IPS-20b (cell line): ENCODE data around the gene KDSR.

ENCODE experiments used
- H3K27ac ChIP-seq: one replicate; pipeline ENCODE4 v1.5.1; 2013; ENCODE audit warnings: low read length
- H3K27me3 ChIP-seq: 2 replicates; pipeline ENCODE4 v1.6.1; 2013; ENCODE audit warnings: mild to moderate bottlenecking, low read length, inconsistent platforms; ENCODE audit not compliant: insufficient read depth
- H3K36me3 ChIP-seq: 2 replicates; pipeline ENCODE4 v1.6.1; 2013; ENCODE audit warnings: low read depth, mild to moderate bottlenecking, inconsistent platforms, low read length, moderate library complexity; ENCODE audit not compliant: insufficient read depth
- H3K4me1 ChIP-seq: 2 replicates; pipeline ENCODE4 v1.6.1; 2013; ENCODE audit warnings: mild to moderate bottlenecking, control low read depth, inconsistent platforms, low read length, moderate library complexity; ENCODE audit not compliant: insufficient read depth
- H3K4me3 ChIP-seq: 2 replicates; pipeline ENCODE4 v1.5.1; 2013; ENCODE audit warnings: mild to moderate bottlenecking, low read length, inconsistent platforms
- H3K9ac ChIP-seq: 2 replicates; pipeline ENCODE4 v1.6.1; 2013; ENCODE audit warnings: low read depth, mild to moderate bottlenecking, inconsistent platforms, low read length, moderate library complexity
- H3K9me3 ChIP-seq: 2 replicates; pipeline ENCODE4 v1.6.1; 2013; ENCODE audit warnings: mild to moderate bottlenecking, low read depth, low read length, inconsistent platforms; ENCODE audit not compliant: insufficient read depth

Gene KDSR

GRCh38 chr18:63319383-63320122 lies 47.5 kb downstream of the KDSR start, which contains the start of gene BCL2:
Gene BCL2, minus strand, starts transcription at chr18:63319769.
- no peaks in the 10 kb centered on the region for H3K36me3 ChIP-seq
- H3K4me3 ChIP-seq: peak within 1 kb of the TSS; percentile 78
- peaks cover 7% of the 10 kb centered on the region; the same call in 1 of the 2 replicates for H3K4me1 ChIP-seq
- no peaks in the 10 kb centered on the region for H3K9me3 ChIP-seq
- no peak within 1 kb of the TSS for H3K27ac ChIP-seq
- peaks cover 56% of the 10 kb centered on the region for H3K27me3 ChIP-seq
- peak within 1 kb of the TSS; percentile 69; the same call in 1 of the 2 replicates for H3K9ac ChIP-seq

- Histone ChIP-seq H3K27me3 (peaks cover 56% of the 10 kb centered on the region), H3K36me3 (no peaks in the 10 kb centered on the region), H3K27ac (no peak overlapping the region), H3K4me3 (peak overlapping the region; percentile 72), H3K9me3 (no peaks in the 10 kb centered on the region), H3K4me1 (peaks cover 7% of the 10 kb centered on the region; the same call in 1 of the 2 replicates), H3K9ac (peak overlapping the region; percentile 64; the same call in 1 of the 2 replicates)
Measured at GRCh38 chr18:63318889-63319382, 48.1 kb downstream of the KDSR start.

- Histone ChIP-seq H3K9ac (no peak overlapping the region), H3K4me1 (peaks cover 7% of the 10 kb centered on the region; the same call in 1 of the 2 replicates), H3K27ac (no peak overlapping the region), H3K36me3 (no peaks in the 10 kb centered on the region), H3K9me3 (no peaks in the 10 kb centered on the region), H3K4me3 (peak overlapping the region; percentile 72), H3K27me3 (peaks cover 56% of the 10 kb centered on the region)
Measured at GRCh38 chr18:63317982-63318888, 48.8 kb downstream of the KDSR start.

GRCh38 chr18:63317556-63317946 lies 49.5 kb downstream of the KDSR start:
- H3K27me3 ChIP-seq: peaks cover 56% of the 10 kb centered on the region
- no peak overlapping the region for H3K27ac ChIP-seq
- H3K4me3 ChIP-seq: peak overlapping the region; percentile 72; the same call in 1 of the 2 replicates
- H3K4me1 ChIP-seq: peaks cover 7% of the 10 kb centered on the region; the same call in 1 of the 2 replicates
- no peaks in the 10 kb centered on the region for H3K36me3 ChIP-seq
- no peak overlapping the region for H3K9ac ChIP-seq
- no peaks in the 10 kb centered on the region for H3K9me3 ChIP-seq

- Histone ChIP-seq H3K9ac (no peak overlapping the region), H3K36me3 (no peaks in the 10 kb centered on the region), H3K27ac (no peak overlapping the region), H3K4me3 (peak overlapping the region; percentile 72; the same call in 1 of the 2 replicates), H3K4me1 (peaks cover 7% of the 10 kb centered on the region; the same call in 1 of the 2 replicates), H3K27me3 (peaks cover 49% of the 10 kb centered on the region), H3K9me3 (no peaks in the 10 kb centered on the region)
Measured at GRCh38 chr18:63316612-63317555, 50.1 kb downstream of the KDSR start.

- Histone ChIP-seq H3K36me3 (no peaks in the 10 kb centered on the region), H3K9ac (no peak overlapping the region), H3K4me1 (peaks cover 7% of the 10 kb centered on the region; the same call in 1 of the 2 replicates), H3K4me3 (no peak overlapping the region), H3K27ac (no peak overlapping the region), H3K27me3 (peaks cover 39% of the 10 kb centered on the region), H3K9me3 (no peaks in the 10 kb centered on the region)
Measured at GRCh38 chr18:63315876-63316275, 51.1 kb downstream of the KDSR start.

- peaks cover 35% of the 10 kb centered on the region for H3K27me3 ChIP-seq
- no peak overlapping the region for H3K9ac ChIP-seq
- no peaks in the 10 kb centered on the region for H3K9me3 ChIP-seq
- no peaks in the 10 kb centered on the region for H3K36me3 ChIP-seq
- H3K27ac ChIP-seq: no peak overlapping the region
- H3K4me3 ChIP-seq: no peak overlapping the region
- peaks cover 7% of the 10 kb centered on the region; the same call in 1 of the 2 replicates for H3K4me1 ChIP-seq
Measured at GRCh38 chr18:63315131-63315662, 51.8 kb downstream of the KDSR start.

GRCh38 chr18:63314062-63314790 lies 52.8 kb downstream of the KDSR start:
- peaks cover 32% of the 10 kb centered on the region for H3K27me3 ChIP-seq
- H3K9me3 ChIP-seq: no peaks in the 10 kb centered on the region
- H3K9ac ChIP-seq: no peak overlapping the region
- no peak overlapping the region for H3K4me3 ChIP-seq
- H3K4me1 ChIP-seq: peaks cover 7% of the 10 kb centered on the region; the same call in 1 of the 2 replicates
- H3K27ac ChIP-seq: no peak overlapping the region
- no peaks in the 10 kb centered on the region for H3K36me3 ChIP-seq

GRCh38 chr18:63313396-63313917 lies 53.5 kb downstream of the KDSR start:
- H3K27me3 ChIP-seq: peaks cover 24% of the 10 kb centered on the region
- no peak overlapping the region for H3K9ac ChIP-seq
- no peaks in the 10 kb centered on the region for H3K36me3 ChIP-seq
- no peaks in the 10 kb centered on the region for H3K9me3 ChIP-seq
- H3K4me3 ChIP-seq: no peak overlapping the region
- H3K27ac ChIP-seq: no peak overlapping the region
- 0 out of 2 replicates have a peak, but pooled peaks cover under 1% of the 10 kb centered on the region for H3K4me1 ChIP-seq
